B cell (primary cell): ENCODE data around the gene DVL2. TPM values are rescaled to one million over a fixed set of nuclear protein-coding genes. Genes with fewer than 3 reads are reported as not detected.
A peak's percentile ranks its signal among the peaks of the same experiment; 100 is the strongest.

Experiments used
- ATAC-seq: fragments of 200-7000 bp; cut with Tn5 transposase; one replicate; pipeline ENCODE4 v1.10.0; 2021; ENCODE audit warnings: low read depth, mild to moderate bottlenecking, moderate number of reproducible peaks, moderate library complexity
- CTCF ChIA-PET: fragments of 350-600 bp; sonication (Branson Sonifier 250); formaldehyde crosslinking; loops from one replicate; lab custom pipeline; 2021; ENCODE audit warnings: antibody characterized with exemption, inconsistent platforms; lab: Charles Lee
- POLR2A ChIA-PET: fragments of 350-600 bp; sonication (Branson Sonifier 250); formaldehyde crosslinking; loops from one replicate; lab custom pipeline; 2021; ENCODE audit warnings: antibody characterized with exemption; lab: Charles Lee
- DNase-seq: peaks from one replicate; pipeline ENCODE4 v3.0.0; 2013
- H2AFZ ChIP-seq: 2 replicates; pipeline ENCODE4 v1.6.1; 2012; ENCODE audit warnings: mild to moderate bottlenecking, low read depth, low read length; ENCODE audit not compliant: insufficient read depth, poor library complexity, severe bottlenecking
- H3K27ac ChIP-seq, 2 donors: 1 replicate in 1 of 2; 2 replicates in 1 of 2; pipeline ENCODE4 v1.5.1; 2012 to 2013; ENCODE audit warnings: low read length in 2 of 2, mild to moderate bottlenecking in 2 of 2, moderate library complexity in 1 of 2
- H3K27me3 ChIP-seq, 4 experiments: fragments of 200-600 bp in 1 of 4; sonication (generic) in 1 of 4; replicated peaks in 1 of 4; 1 replicate in 2 of 4; 2 replicates in 2 of 4; pipeline versions ENCODE4 v1.6.1 to v1.7.0; 2013 to 2016; ENCODE audit warnings: low read length in 3 of 4, mild to moderate bottlenecking in 2 of 4, mixed read lengths in 1 of 4, moderate library complexity in 1 of 4; ENCODE audit not compliant: insufficient read depth in 4 of 4, control insufficient read depth in 3 of 4; ENCODE audit errors: control extremely low read depth in 1 of 4
- H3K36me3 ChIP-seq, 2 experiments: replicated peaks in 1 of 2; 1 replicate in 1 of 2; 2 replicates in 1 of 2; pipeline versions ENCODE4 v1.6.1 to v1.7.1; 2013; ENCODE audit warnings: low read length in 1 of 2; ENCODE audit not compliant: insufficient read depth in 2 of 2, control insufficient read depth in 1 of 2; ENCODE audit errors: control extremely low read depth in 1 of 2, extremely low read depth in 1 of 2
- H3K4me1 ChIP-seq, 2 donors: fragments of 200-600 bp in 1 of 2; sonication (generic) in 1 of 2; 1 replicate in 1 of 2; 2 replicates in 1 of 2; pipeline versions ENCODE4 v1.5.1 to v1.6.1; 2013 to 2017; ENCODE audit warnings: low read length in 2 of 2; ENCODE audit not compliant: control insufficient read depth in 2 of 2, insufficient read depth in 2 of 2
- H3K4me2 ChIP-seq: replicated peaks from 2 replicates; pipeline ENCODE3; 2012; ENCODE audit warnings: mild to moderate bottlenecking, low read depth, low read length; ENCODE audit not compliant: poor library complexity, severe bottlenecking
- H3K4me3 ChIP-seq, 5 experiments: fragments of 200-600 bp in 1 of 5; sonication (generic) in 1 of 5; 1 replicate in 3 of 5; 2 replicates in 2 of 5; pipeline versions ENCODE4 v1.5.1 to v1.7.0; 2011 to 2016; ENCODE audit warnings: low read length in 4 of 5, mild to moderate bottlenecking in 4 of 5, low read depth in 2 of 5, control low read depth in 1 of 5, moderate library complexity in 1 of 5; ENCODE audit not compliant: insufficient read depth in 1 of 5; ENCODE audit errors: control extremely low read depth in 1 of 5, extremely low read depth in 1 of 5
- H3K79me2 ChIP-seq: fragments of 200-600 bp; sonication (generic); one replicate; pipeline ENCODE4 v1.6.0; 2016; ENCODE audit warnings: low read length; ENCODE audit not compliant: control insufficient read depth, insufficient read depth
- H3K9ac ChIP-seq: fragments of 200-600 bp; sonication (generic); 2 replicates; pipeline ENCODE4 v1.6.1; 2017; ENCODE audit warnings: mild to moderate bottlenecking, low read length, moderate library complexity
- H3K9me3 ChIP-seq, 3 donors: one replicate each; pipeline versions ENCODE4 v1.6.1 to v1.7.1; 2013; ENCODE audit warnings: low read length in 2 of 3; ENCODE audit not compliant: control insufficient read depth in 2 of 3, insufficient read depth in 1 of 3; ENCODE audit errors: control extremely low read depth in 1 of 3
- H4K20me1 ChIP-seq: 2 replicates; pipeline ENCODE4 v1.6.0; 2012; ENCODE audit warnings: mild to moderate bottlenecking, low read length; ENCODE audit not compliant: insufficient read depth, control insufficient read depth, poor library complexity, severe bottlenecking
- H3K27ac Mint-ChIP-seq: one replicate; pipeline ENCODE4 v1.8.0; 2021; ENCODE audit warnings: mixed read lengths
- H3K27me3 Mint-ChIP-seq: one replicate; pipeline ENCODE4 v1.8.0; 2021; ENCODE audit warnings: mixed read lengths
- H3K4me1 Mint-ChIP-seq: one replicate; pipeline ENCODE4 v1.8.0; 2021; ENCODE audit warnings: mixed read lengths
- H3K4me3 Mint-ChIP-seq: one replicate; pipeline ENCODE4 v1.8.0; 2021; ENCODE audit warnings: mixed read lengths
- H3K9me3 Mint-ChIP-seq: one replicate; pipeline ENCODE4 v1.8.0; 2022; ENCODE audit warnings: mixed read lengths; ENCODE audit not compliant: insufficient read depth
- EZH2 ChIP-seq: IDR thresholded peaks from 2 replicates; pipeline ENCODE4 v1.6.1; 2012; ENCODE audit warnings: borderline replicate concordance, low read depth, mild to moderate bottlenecking, moderate library complexity, low read length; ENCODE audit not compliant: insufficient read depth, poor library complexity, severe bottlenecking
- WGBS: methylation state at CpG from one replicate; pipeline ENCODE4 v1.1.5; 2013; ENCODE audit warnings: missing lambda C conversion rate; ENCODE audit not compliant: insufficient coverage; 5-methylcytosine and 5-hydroxymethylcytosine counted together
- intact Hi-C: fragments of 100-400 bp; cut with micrococcal nuclease; formaldehyde crosslinking; loops from one replicate; pipeline ENCODE4 v1.10.0; 2022
- polyA plus RNA-seq: library from polyadenylated mRNA; depleted of rRNA; stranded (reverse); fragments of >200 nt; gene quantifications from 2 replicates; pipeline ENCODE4 v1.2.3, GENCODE V29; 2012
- total RNA-seq, 2 donors: library from RNA; stranded (reverse); fragments of 120-200 nt in 1 of 2; gene quantifications; 1 replicate in 1 of 2; 2 replicates in 1 of 2; pipeline versions ENCODE4 v1.2.3 to v1.2.4, GENCODE V29; 2013 to 2022
- TF ChIP-seq, protein P1 (sequence below): fragments of 200-600 bp; IDR thresholded peaks from one replicate; pipeline ENCODE4 v1.8.0; 2022; ENCODE audit warnings: antibody characterized with exemption, mild to moderate bottlenecking

Gene DVL2
- total and polyA plus RNA-seq, 2 donors (not counting 1 experiment from before 2014, with no cell fraction given): 22.5 to 104 TPM

DNA sequence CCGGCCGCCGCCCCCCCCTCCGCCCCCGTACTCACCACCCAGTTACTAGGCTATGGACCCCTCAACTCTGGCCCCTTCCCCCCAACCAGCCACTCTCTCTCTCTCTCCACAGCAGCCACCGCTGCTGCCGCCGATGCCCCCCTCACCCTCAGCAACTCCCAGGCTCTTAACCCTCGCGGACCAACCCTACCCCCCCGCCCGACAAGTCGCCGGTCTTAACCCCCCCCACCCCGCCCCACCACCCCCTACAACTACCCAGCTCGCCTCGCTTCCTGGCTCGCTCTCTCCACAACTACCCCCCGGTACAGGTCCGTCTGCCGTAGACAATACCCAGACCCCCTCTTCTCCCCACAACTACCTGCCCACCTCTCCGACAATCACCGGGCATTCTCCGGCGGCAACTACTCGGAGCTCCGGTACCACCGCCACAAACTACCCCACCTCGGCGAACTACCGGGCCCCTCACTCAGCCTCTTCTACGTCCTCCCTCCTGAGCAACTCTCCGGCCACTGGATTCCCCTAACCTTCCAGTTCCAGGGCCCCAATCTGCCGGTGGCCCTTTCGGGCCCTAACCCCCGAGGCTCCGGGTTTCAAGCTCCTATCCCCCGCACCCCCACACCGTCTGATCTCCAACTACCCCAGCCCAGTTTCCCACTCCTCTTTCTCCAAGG is 4.2 kb upstream of the DVL2 start:
- intact Hi-C loops: loop anchor here (1.0 to 5.0 kb wide), 7 partner anchors 19 to 448 kb away; partner anchors contain the start of genes ACADVL, DLG4, EIF5A and SENP3
- POLR2A ChIA-PET: interaction anchor here (0.6 to 13.1 kb wide), 11 partner anchors 12 to 1783 kb away, joined by 3 to 157 read pairs (median 3); partner anchors contain the start of genes ACADVL, CTDNEP1, DLG4 and ELP5
- Mint-ChIP-seq H3K9me3 (no peaks in the 10 kb centered on the region), H3K27me3 (no peaks in the 10 kb centered on the region), H3K27ac (peak overlapping the region; percentile 100), H3K4me3 (peak overlapping the region; percentile 98), H3K4me1 (peaks cover 65% of the 10 kb centered on the region)
- Histone ChIP-seq H3K36me3 (peaks cover 0 to 25% of the 10 kb centered on the region in 2 experiments), H3K9me3 (no peaks in the 10 kb centered on the region), H3K9ac (peak overlapping the region; percentile 94), H3K4me3 (peak overlapping the region; percentile 74 to 97 (median 75)), H3K79me2 (peaks cover 50% of the 10 kb centered on the region), H3K27ac (peak overlapping the region; percentile 55 to 85), H3K4me2 (peak overlapping the region; percentile 79), H4K20me1 (peaks cover 22% of the 10 kb centered on the region), H2AFZ (peak overlapping the region; percentile 65), H3K4me1 (peaks cover 44 to 53% of the 10 kb centered on the region in 2 donors), H3K27me3 (no peaks in the 10 kb centered on the region)
- CTCF ChIA-PET: interaction anchor here (0.6 to 5.0 kb wide), 3 partner anchors 13 to 374 kb away, joined by 5 to 36 read pairs (median 6); partner anchors contain the start of genes ACADVL, CTDNEP1, DLG4 and ELP5
- WGBS: under 1% methylated on average over 25 of the region's 39 CpGs
- ATAC-seq (no peak), DNase-seq (peak; percentile 69)
- TF ChIP-seq, protein P1, sequence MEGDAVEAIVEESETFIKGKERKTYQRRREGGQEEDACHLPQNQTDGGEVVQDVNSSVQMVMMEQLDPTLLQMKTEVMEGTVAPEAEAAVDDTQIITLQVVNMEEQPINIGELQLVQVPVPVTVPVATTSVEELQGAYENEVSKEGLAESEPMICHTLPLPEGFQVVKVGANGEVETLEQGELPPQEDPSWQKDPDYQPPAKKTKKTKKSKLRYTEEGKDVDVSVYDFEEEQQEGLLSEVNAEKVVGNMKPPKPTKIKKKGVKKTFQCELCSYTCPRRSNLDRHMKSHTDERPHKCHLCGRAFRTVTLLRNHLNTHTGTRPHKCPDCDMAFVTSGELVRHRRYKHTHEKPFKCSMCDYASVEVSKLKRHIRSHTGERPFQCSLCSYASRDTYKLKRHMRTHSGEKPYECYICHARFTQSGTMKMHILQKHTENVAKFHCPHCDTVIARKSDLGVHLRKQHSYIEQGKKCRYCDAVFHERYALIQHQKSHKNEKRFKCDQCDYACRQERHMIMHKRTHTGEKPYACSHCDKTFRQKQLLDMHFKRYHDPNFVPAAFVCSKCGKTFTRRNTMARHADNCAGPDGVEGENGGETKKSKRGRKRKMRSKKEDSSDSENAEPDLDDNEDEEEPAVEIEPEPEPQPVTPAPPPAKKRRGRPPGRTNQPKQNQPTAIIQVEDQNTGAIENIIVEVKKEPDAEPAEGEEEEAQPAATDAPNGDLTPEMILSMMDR: no peak
- TF ChIP-seq EZH2: no peak
